ENCODE data around the gene KLF6. TPM values are rescaled to one million over a fixed set of nuclear protein-coding genes. Genes with fewer than 3 reads are reported as not detected.
A peak's percentile ranks its signal among the peaks of the same experiment; 100 is the strongest.

Gene KLF6
- total and polyA plus RNA-seq, 9 of the 15 experiments (the other 6 are each of a cell fraction or from before 2014, with no cell fraction given) = 3.2 to 23.9 (median 8.0) TPM

DNA sequence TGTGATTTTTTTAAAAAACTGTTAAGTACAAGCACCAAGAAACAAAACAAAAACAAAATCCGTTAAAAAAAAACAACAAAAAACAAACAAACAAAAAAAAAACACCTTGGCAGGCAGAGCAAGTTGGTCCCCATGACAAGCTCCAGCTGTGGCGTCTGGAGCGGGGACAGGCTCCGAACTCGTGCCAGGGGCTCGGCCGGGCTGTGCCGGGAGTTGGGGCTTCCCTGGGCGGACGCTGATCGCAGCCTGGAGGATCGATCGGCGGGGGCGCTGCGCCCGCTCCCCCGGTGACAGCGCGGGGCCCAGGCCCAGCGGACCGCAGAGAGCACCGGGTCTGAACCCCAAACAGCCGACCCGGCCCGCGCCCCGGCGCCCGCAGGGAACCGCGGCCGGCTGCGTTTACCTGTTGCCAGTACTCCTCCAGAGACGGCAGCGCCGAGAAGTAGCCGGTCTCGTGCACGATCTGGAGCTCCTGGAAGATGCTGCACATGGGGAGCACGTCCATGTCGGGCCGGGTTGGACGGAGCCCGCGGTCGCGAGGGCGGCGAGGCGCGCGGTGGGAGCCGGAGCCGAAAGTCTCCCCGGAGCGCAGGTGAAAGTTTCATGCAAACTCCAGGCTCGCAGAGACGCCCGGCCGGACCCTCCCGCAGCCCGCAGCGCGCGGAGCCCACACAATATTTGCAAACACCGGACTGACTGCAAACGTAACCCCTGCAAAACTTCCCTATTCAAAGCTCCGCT, at the start of gene KLF6 (continued):
- TF ChIP-seq, protein P1, sequence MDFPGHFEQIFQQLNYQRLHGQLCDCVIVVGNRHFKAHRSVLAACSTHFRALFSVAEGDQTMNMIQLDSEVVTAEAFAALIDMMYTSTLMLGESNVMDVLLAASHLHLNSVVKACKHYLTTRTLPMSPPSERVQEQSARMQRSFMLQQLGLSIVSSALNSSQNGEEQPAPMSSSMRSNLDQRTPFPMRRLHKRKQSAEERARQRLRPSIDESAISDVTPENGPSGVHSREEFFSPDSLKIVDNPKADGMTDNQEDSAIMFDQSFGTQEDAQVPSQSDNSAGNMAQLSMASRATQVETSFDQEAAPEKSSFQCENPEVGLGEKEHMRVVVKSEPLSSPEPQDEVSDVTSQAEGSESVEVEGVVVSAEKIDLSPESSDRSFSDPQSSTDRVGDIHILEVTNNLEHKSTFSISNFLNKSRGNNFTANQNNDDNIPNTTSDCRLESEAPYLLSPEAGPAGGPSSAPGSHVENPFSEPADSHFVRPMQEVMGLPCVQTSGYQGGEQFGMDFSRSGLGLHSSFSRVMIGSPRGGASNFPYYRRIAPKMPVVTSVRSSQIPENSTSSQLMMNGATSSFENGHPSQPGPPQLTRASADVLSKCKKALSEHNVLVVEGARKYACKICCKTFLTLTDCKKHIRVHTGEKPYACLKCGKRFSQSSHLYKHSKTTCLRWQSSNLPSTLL (IDR thresholded peaks at IDR 0.05) = peak; percentile 94
- peak; percentile 58 for TF ChIP-seq CCNT2 (IDR thresholded peaks at IDR 0.05; ENCODE audit: borderline replicate concordance, extremely low read depth, insufficient read length, low read depth, low read length)
- TF ChIP-seq HDAC6 (IDR thresholded peaks at IDR 0.05; ENCODE audit: low read depth, low read length) = no peak
- peak; percentile 84 for TF ChIP-seq CC2D1A (IDR thresholded peaks at IDR 0.05)
- TF ChIP-seq HDAC1 (IDR thresholded peaks at IDR 0.05) = peak in 1 of 2 experiments; percentile 74; a peak in 2 of 4 replicates
- TF ChIP-seq FIP1L1 (IDR thresholded peaks at IDR 0.05; ENCODE audit: low read depth, low read length, poor library complexity, severe bottlenecking) = peak; percentile 60
- TF ChIP-seq SIN3A (IDR thresholded peaks at IDR 0.05; ENCODE audit: borderline replicate concordance in 2 of 2, control insufficient read depth in 1 of 2, low read depth in 2 of 2, low read length in 2 of 2) = 0 out of 4 replicates have a peak, but pooled peaks of 1 of the 2 experiments have one; percentile 8
- TF ChIP-seq, protein P2, sequence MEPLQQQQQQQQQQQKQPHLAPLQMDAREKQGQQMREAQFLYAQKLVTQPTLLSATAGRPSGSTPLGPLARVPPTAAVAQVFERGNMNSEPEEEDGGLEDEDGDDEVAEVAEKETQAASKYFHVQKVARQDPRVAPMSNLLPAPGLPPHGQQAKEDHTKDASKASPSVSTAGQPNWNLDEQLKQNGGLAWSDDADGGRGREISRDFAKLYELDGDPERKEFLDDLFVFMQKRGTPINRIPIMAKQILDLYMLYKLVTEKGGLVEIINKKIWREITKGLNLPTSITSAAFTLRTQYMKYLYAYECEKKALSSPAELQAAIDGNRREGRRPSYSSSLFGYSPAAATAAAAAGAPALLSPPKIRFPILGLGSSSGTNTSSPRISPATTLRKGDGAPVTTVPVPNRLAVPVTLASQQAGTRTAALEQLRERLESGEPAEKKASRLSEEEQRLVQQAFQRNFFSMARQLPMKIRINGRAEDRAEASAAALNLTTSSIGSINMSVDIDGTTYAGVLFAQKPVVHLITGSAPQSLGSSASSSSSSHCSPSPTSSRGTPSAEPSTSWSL (CRISPR knock-in tag; IDR thresholded peaks at IDR 0.05; ENCODE audit: borderline replicate concordance) = no peak
- no peak for TF ChIP-seq CCAR2 (IDR thresholded peaks at IDR 0.05; ENCODE audit: low read depth, low read length)
- TF ChIP-seq, protein P3, sequence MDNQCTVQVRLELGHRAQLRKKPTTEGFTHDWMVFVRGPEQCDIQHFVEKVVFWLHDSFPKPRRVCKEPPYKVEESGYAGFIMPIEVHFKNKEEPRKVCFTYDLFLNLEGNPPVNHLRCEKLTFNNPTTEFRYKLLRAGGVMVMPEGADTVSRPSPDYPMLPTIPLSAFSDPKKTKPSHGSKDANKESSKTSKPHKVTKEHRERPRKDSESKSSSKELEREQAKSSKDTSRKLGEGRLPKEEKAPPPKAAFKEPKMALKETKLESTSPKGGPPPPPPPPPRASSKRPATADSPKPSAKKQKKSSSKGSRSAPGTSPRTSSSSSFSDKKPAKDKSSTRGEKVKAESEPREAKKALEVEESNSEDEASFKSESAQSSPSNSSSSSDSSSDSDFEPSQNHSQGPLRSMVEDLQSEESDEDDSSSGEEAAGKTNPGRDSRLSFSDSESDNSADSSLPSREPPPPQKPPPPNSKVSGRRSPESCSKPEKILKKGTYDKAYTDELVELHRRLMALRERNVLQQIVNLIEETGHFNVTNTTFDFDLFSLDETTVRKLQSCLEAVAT (IDR thresholded peaks at IDR 0.05) = peak; percentile 92 to 98
- TF ChIP-seq, protein P4, sequence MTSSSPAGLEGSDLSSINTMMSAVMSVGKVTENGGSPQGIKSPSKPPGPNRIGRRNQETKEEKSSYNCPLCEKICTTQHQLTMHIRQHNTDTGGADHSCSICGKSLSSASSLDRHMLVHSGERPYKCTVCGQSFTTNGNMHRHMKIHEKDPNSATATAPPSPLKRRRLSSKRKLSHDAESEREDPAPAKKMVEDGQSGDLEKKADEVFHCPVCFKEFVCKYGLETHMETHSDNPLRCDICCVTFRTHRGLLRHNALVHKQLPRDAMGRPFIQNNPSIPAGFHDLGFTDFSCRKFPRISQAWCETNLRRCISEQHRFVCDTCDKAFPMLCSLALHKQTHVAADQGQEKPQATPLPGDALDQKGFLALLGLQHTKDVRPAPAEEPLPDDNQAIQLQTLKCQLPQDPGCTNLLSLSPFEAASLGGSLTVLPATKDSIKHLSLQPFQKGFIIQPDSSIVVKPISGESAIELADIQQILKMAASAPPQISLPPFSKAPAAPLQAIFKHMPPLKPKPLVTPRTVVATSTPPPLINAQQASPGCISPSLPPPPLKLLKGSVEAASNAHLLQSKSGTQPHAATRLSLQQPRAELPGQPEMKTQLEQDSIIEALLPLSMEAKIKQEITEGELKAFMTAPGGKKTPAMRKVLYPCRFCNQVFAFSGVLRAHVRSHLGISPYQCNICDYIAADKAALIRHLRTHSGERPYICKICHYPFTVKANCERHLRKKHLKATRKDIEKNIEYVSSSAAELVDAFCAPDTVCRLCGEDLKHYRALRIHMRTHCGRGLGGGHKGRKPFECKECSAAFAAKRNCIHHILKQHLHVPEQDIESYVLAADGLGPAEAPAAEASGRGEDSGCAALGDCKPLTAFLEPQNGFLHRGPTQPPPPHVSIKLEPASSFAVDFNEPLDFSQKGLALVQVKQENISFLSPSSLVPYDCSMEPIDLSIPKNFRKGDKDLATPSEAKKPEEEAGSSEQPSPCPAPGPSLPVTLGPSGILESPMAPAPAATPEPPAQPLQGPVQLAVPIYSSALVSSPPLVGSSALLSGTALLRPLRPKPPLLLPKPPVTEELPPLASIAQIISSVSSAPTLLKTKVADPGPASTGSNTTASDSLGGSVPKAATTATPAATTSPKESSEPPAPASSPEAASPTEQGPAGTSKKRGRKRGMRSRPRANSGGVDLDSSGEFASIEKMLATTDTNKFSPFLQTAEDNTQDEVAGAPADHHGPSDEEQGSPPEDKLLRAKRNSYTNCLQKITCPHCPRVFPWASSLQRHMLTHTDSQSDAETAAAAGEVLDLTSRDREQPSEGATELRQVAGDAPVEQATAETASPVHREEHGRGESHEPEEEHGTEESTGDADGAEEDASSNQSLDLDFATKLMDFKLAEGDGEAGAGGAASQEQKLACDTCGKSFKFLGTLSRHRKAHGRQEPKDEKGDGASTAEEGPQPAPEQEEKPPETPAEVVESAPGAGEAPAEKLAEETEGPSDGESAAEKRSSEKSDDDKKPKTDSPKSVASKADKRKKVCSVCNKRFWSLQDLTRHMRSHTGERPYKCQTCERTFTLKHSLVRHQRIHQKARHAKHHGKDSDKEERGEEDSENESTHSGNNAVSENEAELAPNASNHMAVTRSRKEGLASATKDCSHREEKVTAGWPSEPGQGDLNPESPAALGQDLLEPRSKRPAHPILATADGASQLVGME (CRISPR knock-in tag; IDR thresholded peaks at IDR 0.05) = no peak
- TF ChIP-seq HLTF (IDR thresholded peaks at IDR 0.05) = 0 out of 2 replicates have a peak, but pooled peaks have one; percentile 11
- TF ChIP-seq, protein P5, sequence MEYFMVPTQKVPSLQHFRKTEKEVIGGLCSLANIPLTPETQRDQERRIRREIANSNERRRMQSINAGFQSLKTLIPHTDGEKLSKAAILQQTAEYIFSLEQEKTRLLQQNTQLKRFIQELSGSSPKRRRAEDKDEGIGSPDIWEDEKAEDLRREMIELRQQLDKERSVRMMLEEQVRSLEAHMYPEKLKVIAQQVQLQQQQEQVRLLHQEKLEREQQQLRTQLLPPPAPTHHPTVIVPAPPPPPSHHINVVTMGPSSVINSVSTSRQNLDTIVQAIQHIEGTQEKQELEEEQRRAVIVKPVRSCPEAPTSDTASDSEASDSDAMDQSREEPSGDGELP (CRISPR knock-in tag; IDR thresholded peaks at IDR 0.05; ENCODE audit: borderline replicate concordance) = peak; percentile 41; the same call in 1 of the 2 replicates
- 0 out of 2 replicates have a peak, but pooled peaks have one; percentile 25 for TF ChIP-seq ARID2 (IDR thresholded peaks at IDR 0.05)

Data from K562 (cell line).